Measurements from ENCODE around the gene SCYGR7. TPM values are rescaled to one million over a fixed set of nuclear protein-coding genes. Genes with fewer than 3 reads are reported as not detected.

The SCYGR7 gene
- total and polyA plus RNA-seq, 2 of the 13 experiments (the other 11 are each of a cell fraction or from before 2014, with no cell fraction given), result not detected

DNA sequence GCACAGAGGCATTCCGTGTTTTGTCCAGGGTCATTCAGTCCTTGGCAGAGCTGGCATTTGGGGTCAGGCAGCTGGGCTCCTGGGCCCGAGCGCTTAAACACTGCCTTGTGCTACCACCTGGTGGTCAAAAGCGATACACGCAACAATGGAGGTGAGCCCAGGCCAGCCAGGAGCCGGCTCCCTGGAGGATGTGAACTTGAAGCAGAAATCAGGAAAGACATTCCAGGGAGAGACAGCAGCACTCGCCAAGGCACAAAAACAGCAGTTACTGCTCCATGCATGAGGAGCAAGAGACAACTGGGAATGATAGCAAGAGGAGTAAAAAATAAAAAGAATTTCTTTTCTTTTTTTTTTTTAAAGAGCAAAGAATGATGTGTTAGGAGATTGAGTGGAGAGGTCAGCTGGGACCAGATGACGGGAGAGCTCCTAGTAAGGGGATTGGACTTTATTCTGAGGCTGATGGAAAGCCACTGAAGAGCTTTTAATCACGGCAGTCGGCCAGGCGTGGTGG lies 38.3 kb downstream of the SCYGR7 start (continued):
- TF ChIP-seq CBX1 (IDR thresholded peaks at IDR 0.05; ENCODE audit: low read depth), result no peak
- no peak for TF ChIP-seq ARID2 (CRISPR knock-in tag; IDR thresholded peaks at IDR 0.05; ENCODE audit: borderline replicate concordance)
- TF ChIP-seq EHMT2 (IDR thresholded peaks at IDR 0.05; ENCODE audit: borderline replicate concordance, low read depth, low read length), result no peak
- TF ChIP-seq MED13 (CRISPR knock-in tag; IDR thresholded peaks at IDR 0.05), result no peak
- TF ChIP-seq ZKSCAN5 (CRISPR knock-in tag; IDR thresholded peaks at IDR 0.05), result no peak
- no peak for TF ChIP-seq NFIC (IDR thresholded peaks at IDR 0.05; ENCODE audit: low read length)
- TF ChIP-seq, protein P1, sequence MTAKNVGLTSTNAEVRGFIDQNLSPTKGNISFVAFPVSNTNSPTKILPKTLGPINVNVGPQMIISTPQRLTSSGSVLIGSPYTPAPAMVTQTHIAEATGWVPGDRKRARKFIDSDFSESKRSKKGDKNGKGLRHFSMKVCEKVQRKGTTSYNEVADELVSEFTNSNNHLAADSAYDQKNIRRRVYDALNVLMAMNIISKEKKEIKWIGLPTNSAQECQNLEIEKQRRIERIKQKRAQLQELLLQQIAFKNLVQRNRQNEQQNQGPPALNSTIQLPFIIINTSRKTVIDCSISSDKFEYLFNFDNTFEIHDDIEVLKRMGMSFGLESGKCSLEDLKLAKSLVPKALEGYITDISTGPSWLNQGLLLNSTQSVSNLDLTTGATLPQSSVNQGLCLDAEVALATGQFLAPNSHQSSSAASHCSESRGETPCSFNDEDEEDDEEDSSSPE (CRISPR knock-in tag; IDR thresholded peaks at IDR 0.05), result no peak
- no peak for TF ChIP-seq ZNF138 (CRISPR knock-in tag; IDR thresholded peaks at IDR 0.05; ENCODE audit: low read depth)
- TF ChIP-seq MTF1 (CRISPR knock-in tag; IDR thresholded peaks at IDR 0.05), result no peak
- TF ChIP-seq IRX3 (CRISPR knock-in tag; IDR thresholded peaks at IDR 0.05; ENCODE audit: borderline replicate concordance, low read depth), result no peak
- no peak for TF ChIP-seq ZFP82 (CRISPR knock-in tag; IDR thresholded peaks at IDR 0.05; ENCODE audit: borderline replicate concordance)
- TF ChIP-seq ADNP (CRISPR knock-in tag; IDR thresholded peaks at IDR 0.05), result no peak
- no peak for TF ChIP-seq ZNF33A (CRISPR knock-in tag; IDR thresholded peaks at IDR 0.05; ENCODE audit: borderline replicate concordance)
- TF ChIP-seq ZFX (CRISPR knock-in tag; IDR thresholded peaks at IDR 0.05; ENCODE audit: low read depth), result peak; percentile 41; the same call in 1 of the 2 replicates
- TF ChIP-seq, protein P2, sequence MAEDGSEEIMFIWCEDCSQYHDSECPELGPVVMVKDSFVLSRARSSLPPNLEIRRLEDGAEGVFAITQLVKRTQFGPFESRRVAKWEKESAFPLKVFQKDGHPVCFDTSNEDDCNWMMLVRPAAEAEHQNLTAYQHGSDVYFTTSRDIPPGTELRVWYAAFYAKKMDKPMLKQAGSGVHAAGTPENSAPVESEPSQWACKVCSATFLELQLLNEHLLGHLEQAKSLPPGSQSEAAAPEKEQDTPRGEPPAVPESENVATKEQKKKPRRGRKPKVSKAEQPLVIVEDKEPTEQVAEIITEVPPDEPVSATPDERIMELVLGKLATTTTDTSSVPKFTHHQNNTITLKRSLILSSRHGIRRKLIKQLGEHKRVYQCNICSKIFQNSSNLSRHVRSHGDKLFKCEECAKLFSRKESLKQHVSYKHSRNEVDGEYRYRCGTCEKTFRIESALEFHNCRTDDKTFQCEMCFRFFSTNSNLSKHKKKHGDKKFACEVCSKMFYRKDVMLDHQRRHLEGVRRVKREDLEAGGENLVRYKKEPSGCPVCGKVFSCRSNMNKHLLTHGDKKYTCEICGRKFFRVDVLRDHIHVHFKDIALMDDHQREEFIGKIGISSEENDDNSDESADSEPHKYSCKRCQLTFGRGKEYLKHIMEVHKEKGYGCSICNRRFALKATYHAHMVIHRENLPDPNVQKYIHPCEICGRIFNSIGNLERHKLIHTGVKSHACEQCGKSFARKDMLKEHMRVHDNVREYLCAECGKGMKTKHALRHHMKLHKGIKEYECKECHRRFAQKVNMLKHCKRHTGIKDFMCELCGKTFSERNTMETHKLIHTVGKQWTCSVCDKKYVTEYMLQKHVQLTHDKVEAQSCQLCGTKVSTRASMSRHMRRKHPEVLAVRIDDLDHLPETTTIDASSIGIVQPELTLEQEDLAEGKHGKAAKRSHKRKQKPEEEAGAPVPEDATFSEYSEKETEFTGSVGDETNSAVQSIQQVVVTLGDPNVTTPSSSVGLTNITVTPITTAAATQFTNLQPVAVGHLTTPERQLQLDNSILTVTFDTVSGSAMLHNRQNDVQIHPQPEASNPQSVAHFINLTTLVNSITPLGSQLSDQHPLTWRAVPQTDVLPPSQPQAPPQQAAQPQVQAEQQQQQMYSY (CRISPR knock-in tag; IDR thresholded peaks at IDR 0.05), result no peak
- no peak for TF ChIP-seq ZFP62 (CRISPR knock-in tag; IDR thresholded peaks at IDR 0.05)
- TF ChIP-seq TFDP1 (CRISPR knock-in tag; IDR thresholded peaks at IDR 0.05; ENCODE audit: borderline replicate concordance), result no peak
- TF ChIP-seq TARDBP (CRISPR knock-in tag; IDR thresholded peaks at IDR 0.05), result peak; percentile 52
- no peak for TF ChIP-seq NFYC (CRISPR knock-in tag; IDR thresholded peaks at IDR 0.05)
- TF ChIP-seq, protein P3, sequence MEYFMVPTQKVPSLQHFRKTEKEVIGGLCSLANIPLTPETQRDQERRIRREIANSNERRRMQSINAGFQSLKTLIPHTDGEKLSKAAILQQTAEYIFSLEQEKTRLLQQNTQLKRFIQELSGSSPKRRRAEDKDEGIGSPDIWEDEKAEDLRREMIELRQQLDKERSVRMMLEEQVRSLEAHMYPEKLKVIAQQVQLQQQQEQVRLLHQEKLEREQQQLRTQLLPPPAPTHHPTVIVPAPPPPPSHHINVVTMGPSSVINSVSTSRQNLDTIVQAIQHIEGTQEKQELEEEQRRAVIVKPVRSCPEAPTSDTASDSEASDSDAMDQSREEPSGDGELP (IDR thresholded peaks at IDR 0.05; ENCODE audit: borderline replicate concordance, low read depth), result peak; percentile 83
- TF ChIP-seq ZNF205 (CRISPR knock-in tag; IDR thresholded peaks at IDR 0.05), result peak; percentile 54; the same call in 1 of the 2 replicates
- TF ChIP-seq ZNF264 (CRISPR knock-in tag; IDR thresholded peaks at IDR 0.05), result no peak
- no peak; the same call in 1 of the 2 replicates for TF ChIP-seq ZSCAN31 (CRISPR knock-in tag; IDR thresholded peaks at IDR 0.05; ENCODE audit: low read depth)
